ENCODE results near the gene PMPCA. TPM values are rescaled to one million over a fixed set of nuclear protein-coding genes. Genes with fewer than 3 reads are reported as not detected.

The PMPCA gene
- total RNA-seq, 4 donors from 2014 or later = 22.8 to 43.9 (median 35.0) TPM

DNA sequence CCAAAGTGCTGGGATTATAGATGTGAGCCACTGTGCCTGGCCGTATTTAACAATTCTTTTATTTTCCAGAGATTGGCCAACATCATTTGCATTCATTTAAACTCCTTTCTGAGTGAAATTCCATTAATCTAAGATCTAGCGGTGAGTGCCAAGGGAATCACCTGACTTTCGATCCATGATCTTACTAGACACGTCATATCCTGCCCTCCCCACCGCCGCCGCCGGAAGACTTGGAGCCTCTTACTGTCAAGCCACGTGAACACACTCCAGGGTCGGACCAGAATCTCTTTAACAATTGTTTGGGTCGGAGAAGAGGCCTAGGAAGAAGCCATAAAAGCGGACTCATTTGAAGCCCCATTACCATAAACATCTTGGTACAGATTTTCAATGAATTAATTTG lies 16.3 kb downstream of the PMPCA start:
- no peak overlapping the region for H3K27ac ChIP-seq (replicated peaks in 1 of 4)
- intact Hi-C loops (cut with DNase I) = no loop called here
- TF ChIP-seq EP300 (IDR thresholded peaks at IDR 0.05) (no peak), POLR2A (IDR thresholded peaks at IDR 0.05; ENCODE audit: low read depth) (no peak), POLR2AphosphoS5 (IDR thresholded peaks at IDR 0.05) (no peak)
- TF ChIP-seq, protein P1, sequence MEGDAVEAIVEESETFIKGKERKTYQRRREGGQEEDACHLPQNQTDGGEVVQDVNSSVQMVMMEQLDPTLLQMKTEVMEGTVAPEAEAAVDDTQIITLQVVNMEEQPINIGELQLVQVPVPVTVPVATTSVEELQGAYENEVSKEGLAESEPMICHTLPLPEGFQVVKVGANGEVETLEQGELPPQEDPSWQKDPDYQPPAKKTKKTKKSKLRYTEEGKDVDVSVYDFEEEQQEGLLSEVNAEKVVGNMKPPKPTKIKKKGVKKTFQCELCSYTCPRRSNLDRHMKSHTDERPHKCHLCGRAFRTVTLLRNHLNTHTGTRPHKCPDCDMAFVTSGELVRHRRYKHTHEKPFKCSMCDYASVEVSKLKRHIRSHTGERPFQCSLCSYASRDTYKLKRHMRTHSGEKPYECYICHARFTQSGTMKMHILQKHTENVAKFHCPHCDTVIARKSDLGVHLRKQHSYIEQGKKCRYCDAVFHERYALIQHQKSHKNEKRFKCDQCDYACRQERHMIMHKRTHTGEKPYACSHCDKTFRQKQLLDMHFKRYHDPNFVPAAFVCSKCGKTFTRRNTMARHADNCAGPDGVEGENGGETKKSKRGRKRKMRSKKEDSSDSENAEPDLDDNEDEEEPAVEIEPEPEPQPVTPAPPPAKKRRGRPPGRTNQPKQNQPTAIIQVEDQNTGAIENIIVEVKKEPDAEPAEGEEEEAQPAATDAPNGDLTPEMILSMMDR (IDR thresholded peaks at IDR 0.05) = no peak
- no peak overlapping the region for H3K4me3 ChIP-seq
- H3K36me3 ChIP-seq = peaks cover 42 to 81% (median 70%) of the 10 kb centered on the region in 4 donors
- peaks cover 0 to 4% (median 0%) of the 10 kb centered on the region in 4 donors for H3K4me1 ChIP-seq
- no peak for DNase-seq (ENCODE audit: extremely low spot score)
- H3K27me3 ChIP-seq = no peaks in the 10 kb centered on the region
- WGBS = 91% methylated on average over 12 of the region's 12 CpGs
- no peaks in the 10 kb centered on the region for H3K9me3 ChIP-seq

- 89% methylated on average over 10 of the region's 21 CpGs for WGBS
- no peak for DNase-seq (ENCODE audit: extremely low spot score)
- intact Hi-C loops (cut with DNase I) = no loop called here
- Histone ChIP-seq H3K36me3 (peaks cover 22 to 81% (median 70%) of the 10 kb centered on the region in 4 donors), H3K4me1 (peaks cover 0 to 4% (median 0%) of the 10 kb centered on the region in 4 donors), H3K27me3 (no peaks in the 10 kb centered on the region), H3K27ac (replicated peaks in 1 of 4) (peak overlapping the region in 1 of 4 donors; percentile 19), H3K9me3 (no peaks in the 10 kb centered on the region), H3K4me3 (no peak overlapping the region)
- TF ChIP-seq POLR2A (IDR thresholded peaks at IDR 0.05; ENCODE audit: low read depth) (no peak), POLR2AphosphoS5 (IDR thresholded peaks at IDR 0.05) (no peak), EP300 (IDR thresholded peaks at IDR 0.05) (no peak)
- TF ChIP-seq, protein P1 (IDR thresholded peaks at IDR 0.05) = no peak
Measured at GRCh38 chr9:136429075-136429628, 18.7 kb downstream of the PMPCA start.

DNA sequence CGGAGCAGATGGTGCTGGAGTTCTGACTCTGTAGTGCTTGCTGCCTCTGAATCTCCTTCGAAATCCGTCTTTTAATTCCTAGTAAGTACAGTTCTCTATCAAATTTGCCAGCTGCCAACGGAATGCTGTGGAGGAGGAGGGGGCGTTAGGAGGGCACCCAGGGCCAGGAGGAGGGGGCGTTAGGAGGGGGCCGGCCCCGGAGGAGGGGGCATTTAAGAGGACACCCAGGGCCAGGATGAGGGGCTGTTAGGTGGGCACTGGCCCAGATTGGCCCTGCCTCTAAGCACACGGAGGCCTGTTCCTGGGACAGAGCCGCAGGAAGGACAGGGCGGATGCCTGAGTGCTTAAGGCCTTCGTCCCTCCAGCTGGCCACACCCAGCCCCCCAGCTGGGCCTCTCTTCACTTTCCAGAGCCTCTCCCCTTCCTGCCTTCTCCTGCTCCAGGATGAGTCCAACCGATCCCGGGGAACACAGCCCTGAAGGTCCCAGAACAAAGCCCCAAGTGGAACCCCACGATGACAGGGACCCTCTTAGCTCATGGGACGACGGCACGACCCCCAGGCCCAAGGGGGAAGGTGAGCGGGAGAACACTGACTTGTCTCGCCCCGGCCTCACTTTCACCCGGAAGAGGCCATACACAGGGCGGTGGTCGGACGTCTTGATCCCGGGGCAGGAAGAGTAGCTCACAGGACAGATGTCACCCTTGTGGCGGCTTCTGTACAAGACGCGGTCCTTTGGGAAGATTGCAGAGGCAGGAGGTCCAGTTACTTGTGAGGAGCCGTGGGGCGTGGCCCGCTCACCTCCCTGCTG lies 19.4 kb downstream of the PMPCA start:
- WGBS = 84% methylated on average over 12 of the region's 32 CpGs
- Histone ChIP-seq H3K4me3 (no peak overlapping the region), H3K27ac (replicated peaks in 1 of 4) (peak overlapping the region in 1 of 4 donors; percentile 19), H3K4me1 (peaks cover 0 to 7% (median 2%) of the 10 kb centered on the region in 4 donors), H3K36me3 (peaks cover 18 to 75% (median 70%) of the 10 kb centered on the region in 4 donors), H3K9me3 (no peaks in the 10 kb centered on the region), H3K27me3 (no peaks in the 10 kb centered on the region)
- TF ChIP-seq, protein P1 (IDR thresholded peaks at IDR 0.05) = no peak
- TF ChIP-seq POLR2A (IDR thresholded peaks at IDR 0.05; ENCODE audit: low read depth) (no peak), EP300 (IDR thresholded peaks at IDR 0.05) (no peak), POLR2AphosphoS5 (IDR thresholded peaks at IDR 0.05) (no peak)
- no peak for DNase-seq (ENCODE audit: extremely low spot score)
- intact Hi-C loops (cut with DNase I) = no loop called here

GRCh38 chr9:136430588-136431234 lies 20.3 kb downstream of the PMPCA start:
- H3K27me3 ChIP-seq = no peaks in the 10 kb centered on the region
- 89% methylated on average over 10 of the region's 29 CpGs for WGBS
- TF ChIP-seq, protein P1 (IDR thresholded peaks at IDR 0.05) = no peak
- TF ChIP-seq POLR2AphosphoS5 (IDR thresholded peaks at IDR 0.05) = no peak
- no peak for TF ChIP-seq EP300 (IDR thresholded peaks at IDR 0.05)
- no peak overlapping the region for H3K4me3 ChIP-seq
- peaks cover 17 to 71% (median 70%) of the 10 kb centered on the region in 4 donors for H3K36me3 ChIP-seq
- H3K9me3 ChIP-seq = no peaks in the 10 kb centered on the region
- peaks cover 0 to 13% (median 2%) of the 10 kb centered on the region in 4 donors for H3K4me1 ChIP-seq
- intact Hi-C loops (cut with DNase I) = no loop called here
- no peak overlapping the region for H3K27ac ChIP-seq (replicated peaks in 1 of 4)
- no peak for DNase-seq (ENCODE audit: extremely low spot score)

All from esophagus muscularis mucosa (tissue), 4 donors.